Measurements from ENCODE around the gene PTPN11. TPM values are rescaled to one million over a fixed set of nuclear protein-coding genes. Genes with fewer than 3 reads are reported as not detected.
A peak's percentile ranks its signal among the peaks of the same experiment; 100 is the strongest.

The PTPN11 gene
- total and polyA plus RNA-seq, 2 of the 8 experiments (the other 6 are each of a cell fraction or from before 2014, with no cell fraction given) = 28.3 to 133 TPM

- TF ChIP-seq FOSL1 (IDR thresholded peaks at IDR 0.05; ENCODE audit: insufficient read depth, low read depth, low read length) = no peak
- TF ChIP-seq TEAD4 (IDR thresholded peaks at IDR 0.05; ENCODE audit: low read depth, low read length) = no peak
- no peak for TF ChIP-seq SP4 (IDR thresholded peaks at IDR 0.05; ENCODE audit: low read length)
- TF ChIP-seq RBBP5 (IDR thresholded peaks at IDR 0.05; ENCODE audit: borderline replicate concordance, low read depth, low read length) = peak; percentile 75; the same call in 1 of the 2 replicates
- TF ChIP-seq CBX5 (IDR thresholded peaks at IDR 0.05; ENCODE audit: low read depth, low read length) = no peak
- TF ChIP-seq RFX5 (IDR thresholded peaks at IDR 0.05; ENCODE audit: borderline replicate concordance, low read depth, low read length) = no peak
- peak; percentile 51 to 65 (median 53) for TF ChIP-seq CTCF (IDR thresholded peaks at IDR 0.05; ENCODE audit: control extremely low read depth in 1 of 3, insufficient read depth in 1 of 3, low read depth in 1 of 3, low read length in 3 of 3)
- peak; percentile 98 for TF ChIP-seq KDM4A (IDR thresholded peaks at IDR 0.05; ENCODE audit: low read depth, low read length, severe bottlenecking)
- TF ChIP-seq TBP (IDR thresholded peaks at IDR 0.05; ENCODE audit: low read depth, low read length) = peak; percentile 64; the same call in 1 of the 2 replicates
- TF ChIP-seq PHF8 (conservative IDR thresholded peaks at IDR 0.05; ENCODE audit: low read depth, low read length) = peak; percentile 98
- TF ChIP-seq CBX8 (IDR thresholded peaks at IDR 0.05; ENCODE audit: borderline replicate concordance, low read depth, low read length) = no peak
- TF ChIP-seq POLR2AphosphoS5 (IDR thresholded peaks at IDR 0.05; ENCODE audit: low read depth, low read length) = peak; percentile 52
- TF ChIP-seq CTBP2 (IDR thresholded peaks at IDR 0.05; ENCODE audit: borderline replicate concordance, insufficient read depth, insufficient read length, low read length) = no peak
- no peak for TF ChIP-seq POU5F1 (IDR thresholded peaks at IDR 0.05; ENCODE audit: low read depth, low read length)
- TF ChIP-seq SAP30 (IDR thresholded peaks at IDR 0.05; ENCODE audit: insufficient read depth, insufficient replicate concordance, low read length) = no peak
- TF ChIP-seq SP2 (IDR thresholded peaks at IDR 0.05; ENCODE audit: low read length) = no peak
- no peak for TF ChIP-seq RNF2 (IDR thresholded peaks at IDR 0.05; ENCODE audit: borderline replicate concordance, low read depth, low read length, missing control alignments, poor library complexity, severe bottlenecking)
- TF ChIP-seq BACH1 (IDR thresholded peaks at IDR 0.05; ENCODE audit: low read length) = no peak
- no peak for TF ChIP-seq RXRA (IDR thresholded peaks at IDR 0.05; ENCODE audit: insufficient read depth, low read depth, low read length)
These were observed at the start of gene PTPN11 (continued) for GRCh38 chr12:112418608-112419296.
